Measurements from ENCODE around the gene HCRTR2.
"Not testable (repeated sequence)": the region's sequence is repeated elsewhere in the genome, so short reads cannot be mapped to it uniquely, and the experiment has no call there.

HCRTR2 gene

DNA sequence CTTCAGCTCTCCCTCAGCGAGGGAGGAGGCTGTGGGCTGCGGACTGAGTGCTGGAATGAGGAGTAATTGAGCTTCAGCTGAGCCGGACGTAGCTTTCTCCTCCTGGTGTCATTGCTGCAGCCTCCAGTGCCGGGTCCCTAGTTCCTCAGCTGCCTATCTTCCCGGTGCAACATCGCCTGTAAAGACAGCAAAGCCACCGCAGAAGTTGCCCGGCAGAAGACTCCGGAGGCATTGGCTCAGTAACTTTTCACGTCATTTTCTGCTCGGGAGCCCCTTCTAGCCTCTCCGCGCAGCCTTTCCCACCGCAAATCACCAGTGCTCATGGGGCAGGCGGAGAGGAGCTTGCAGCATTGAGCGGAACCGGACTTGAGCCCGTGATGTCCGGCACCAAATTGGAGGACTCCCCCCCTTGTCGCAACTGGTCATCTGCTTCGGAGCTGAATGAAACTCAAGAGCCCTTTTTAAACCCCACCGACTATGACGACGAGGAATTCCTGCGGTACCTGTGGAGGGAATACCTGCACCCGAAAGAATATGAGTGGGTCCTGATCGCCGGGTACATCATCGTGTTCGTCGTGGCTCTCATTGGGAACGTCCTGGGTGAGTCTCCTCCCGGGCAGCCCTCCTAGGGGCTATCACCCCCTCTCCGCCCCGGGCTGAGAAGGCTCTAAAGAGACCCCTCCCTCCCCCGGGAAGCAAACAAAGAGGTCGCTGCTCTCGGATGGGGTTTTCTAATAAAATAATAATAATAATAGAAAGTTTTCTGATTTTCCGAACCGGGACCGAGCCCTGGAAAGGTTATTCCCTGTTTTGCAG, at the start of gene HCRTR2:
TSS of gene HCRTR2 (plus strand) at position 305 of the 816 bp plus-strand sequence. CDS start at position 378, 73 bp downstream.
- DNase-seq = no peak

DNA sequence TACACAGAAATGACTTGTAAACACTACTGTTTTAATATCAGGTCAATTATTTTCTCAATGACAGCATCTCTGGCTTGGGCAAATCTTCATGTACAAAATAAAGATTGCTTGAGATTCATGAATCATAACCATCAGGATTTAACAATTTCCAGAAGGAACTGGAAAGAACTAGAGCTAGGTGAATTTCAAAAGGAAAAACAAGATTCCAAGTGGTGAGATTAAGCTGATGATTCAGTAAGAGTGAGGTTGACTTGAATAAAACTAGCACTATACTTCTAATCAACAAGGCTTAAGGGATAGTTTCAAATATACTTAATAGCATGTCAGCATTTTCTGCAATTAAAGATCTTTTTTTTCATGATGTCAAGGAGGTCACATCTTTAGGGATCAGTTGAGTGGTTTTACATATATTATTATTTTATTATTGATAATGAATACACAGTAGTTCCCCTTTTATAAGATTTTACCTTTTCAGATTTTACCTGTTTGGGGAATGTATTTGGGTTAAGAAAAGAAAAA, 43.5 kb upstream of the HCRTR2 start:
- DNase-seq = no peak

DNA sequence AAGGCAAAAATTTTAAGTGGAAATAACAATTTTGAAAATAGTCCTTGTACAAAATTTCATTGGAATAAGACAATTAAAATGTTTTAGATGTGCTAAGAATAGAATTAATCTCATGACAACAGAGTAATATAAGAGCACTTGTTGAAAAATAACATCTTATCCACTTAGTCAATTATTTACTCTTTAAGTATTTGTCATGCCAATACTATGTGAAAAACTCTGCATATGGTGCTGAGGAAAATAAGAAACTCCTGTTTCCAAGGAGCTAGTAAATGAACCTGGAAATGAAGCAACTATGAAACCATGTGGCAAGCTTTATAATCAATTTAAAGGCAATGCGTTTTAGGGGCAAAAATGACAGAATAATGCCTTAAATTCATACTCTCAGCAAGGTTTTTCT, 42.7 kb upstream of the HCRTR2 start:
- DNase-seq = no peak

DNA sequence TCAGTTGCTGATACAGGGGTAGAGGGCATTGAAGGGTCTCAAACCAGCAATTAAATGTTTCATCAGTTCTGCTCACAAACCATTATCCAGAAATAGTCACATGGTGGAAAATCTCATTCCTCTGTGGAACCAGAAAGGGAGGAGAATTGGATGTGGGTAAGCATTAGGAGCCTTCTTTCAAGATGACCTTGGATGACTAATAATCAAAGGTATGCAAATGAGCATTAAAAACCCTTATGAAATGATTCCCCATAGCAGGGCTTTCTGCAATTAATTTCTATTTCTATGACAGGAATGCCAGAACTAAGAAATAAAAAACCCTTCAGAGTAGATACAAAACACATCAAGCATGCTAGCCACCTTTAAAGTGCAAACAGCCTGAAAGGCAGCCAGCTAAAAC, 37.4 kb upstream of the HCRTR2 start:
- DNase-seq = no peak

DNA sequence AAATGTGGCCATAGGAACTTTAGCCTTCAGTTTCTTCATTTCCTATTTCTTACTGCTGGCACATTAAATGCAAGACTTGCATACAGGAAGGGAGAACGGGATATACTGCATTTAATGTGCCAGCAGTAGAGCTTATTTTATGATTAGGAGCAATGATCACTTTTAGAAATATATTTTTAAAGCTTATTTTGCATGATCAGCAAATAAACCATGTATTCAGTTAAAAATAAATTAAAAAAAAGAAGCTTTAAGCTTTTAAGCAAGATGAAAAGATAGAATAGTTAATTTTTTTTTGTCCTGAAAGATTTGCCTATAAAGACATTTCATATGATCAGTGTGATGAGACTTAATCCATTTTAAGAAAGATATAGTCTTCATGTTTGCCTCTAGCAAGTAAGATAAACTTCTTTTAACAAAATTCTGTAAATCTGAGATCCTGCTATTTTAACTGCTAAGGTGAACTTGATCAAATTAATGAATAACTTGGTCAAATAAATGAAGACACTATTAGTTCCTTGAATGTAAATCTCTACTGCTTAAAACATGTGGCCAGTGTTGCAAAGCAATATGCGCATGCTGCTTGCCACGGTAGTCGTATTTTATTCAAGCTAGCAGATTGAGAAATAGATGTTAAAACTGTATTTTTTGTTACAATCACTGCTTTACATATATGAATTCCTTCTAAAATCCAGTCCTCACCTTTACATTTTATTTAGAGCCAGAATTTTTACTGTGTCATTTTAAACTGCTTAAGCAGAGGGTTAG, 36.2 kb upstream of the HCRTR2 start:
- no peak for DNase-seq

DNA sequence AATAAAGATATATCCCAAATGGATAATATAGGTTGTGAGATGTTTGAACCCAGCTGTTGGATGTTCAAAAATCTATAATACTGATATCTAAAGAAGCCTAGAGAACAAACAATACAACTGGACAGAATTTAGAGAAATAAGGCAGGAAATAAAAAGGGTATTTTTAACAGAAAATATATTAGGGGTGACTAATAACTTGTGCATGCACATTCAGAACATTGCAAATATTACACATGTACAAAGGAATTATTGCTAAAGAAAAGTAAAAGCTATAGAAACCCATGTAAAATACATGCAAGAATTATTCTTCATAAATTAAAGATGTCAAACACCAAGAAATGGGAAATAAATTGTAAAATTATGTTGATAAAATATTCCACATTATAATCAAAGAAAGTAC, 32.7 kb upstream of the HCRTR2 start:
- no peak for DNase-seq

DNA sequence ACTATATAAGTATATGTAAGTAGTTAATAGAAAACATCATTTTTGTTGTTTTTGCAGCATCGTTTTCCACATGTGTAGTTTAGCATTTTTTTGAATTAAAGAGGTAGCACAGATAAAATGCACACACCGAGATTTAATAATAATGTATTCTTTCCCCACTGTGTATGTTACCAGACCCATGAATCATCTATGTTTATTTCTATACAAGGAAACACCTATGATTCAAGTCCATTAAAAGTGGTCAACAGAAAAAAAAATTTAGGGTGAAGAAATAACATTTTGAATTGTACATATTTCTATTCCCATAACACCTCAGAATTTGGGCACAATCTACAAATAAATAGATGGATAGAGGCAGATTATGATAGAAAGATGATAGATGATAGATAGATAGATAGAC, 31.7 kb upstream of the HCRTR2 start:
- DNase-seq = no peak

DNA sequence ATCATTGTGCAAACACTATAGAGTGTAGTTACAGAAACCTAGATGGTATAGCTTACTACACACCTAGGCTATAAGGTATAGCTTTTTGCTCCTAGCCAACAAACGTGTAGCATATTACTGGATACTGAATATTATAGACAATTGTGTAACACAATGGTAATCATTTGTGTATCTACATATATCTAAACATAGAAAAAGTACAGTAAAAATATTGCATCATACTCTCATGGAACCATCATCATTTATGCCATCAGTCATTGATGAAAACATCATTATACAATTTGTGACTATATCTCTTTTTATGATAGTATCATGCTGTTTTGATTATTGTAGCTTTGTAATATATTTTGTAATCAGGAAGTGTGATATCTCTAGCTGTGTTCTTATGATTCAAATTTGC, 21.0 kb upstream of the HCRTR2 start:
- DNase-seq = no peak

DNA sequence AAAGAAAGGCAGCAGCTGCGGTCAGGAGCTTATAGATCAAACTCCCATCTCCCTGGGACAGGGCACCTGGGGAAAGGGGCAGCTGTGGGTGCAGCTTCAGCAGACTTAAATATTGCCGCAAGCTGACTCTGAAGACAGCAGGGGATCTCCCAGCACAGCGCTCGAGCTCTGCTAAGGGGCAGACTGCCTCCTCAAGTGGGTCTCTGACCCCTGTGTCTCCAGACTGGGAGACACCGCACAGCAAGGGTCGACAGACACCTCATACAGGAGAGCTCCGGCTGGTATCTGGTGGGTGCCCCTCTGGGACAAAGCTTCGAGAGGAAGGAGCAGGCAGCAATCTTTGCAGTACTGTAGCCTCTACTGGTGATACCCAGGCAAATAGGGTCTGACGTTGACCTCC, 15.5 kb upstream of the HCRTR2 start:
- not testable (repeated sequence) for DNase-seq

DNA sequence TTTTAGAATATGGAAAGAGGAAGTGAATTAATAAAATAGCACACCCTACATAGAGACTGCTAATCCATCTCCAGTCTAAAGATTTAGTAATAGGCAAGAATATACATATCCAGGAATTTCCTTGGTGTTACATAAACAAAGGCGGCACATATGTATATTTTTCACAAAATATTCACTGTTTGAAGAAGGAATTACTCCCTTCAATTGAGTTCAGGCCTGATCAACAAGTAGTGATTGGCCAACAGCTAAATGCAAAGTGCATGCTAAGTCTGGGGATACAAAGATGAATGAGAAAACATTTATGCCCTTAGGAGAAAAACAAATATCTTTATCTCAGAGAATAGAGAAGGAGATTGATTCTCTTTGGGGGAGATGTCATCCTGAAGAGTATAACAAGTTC, 6.5 kb upstream of the HCRTR2 start:
- no peak for DNase-seq

DNA sequence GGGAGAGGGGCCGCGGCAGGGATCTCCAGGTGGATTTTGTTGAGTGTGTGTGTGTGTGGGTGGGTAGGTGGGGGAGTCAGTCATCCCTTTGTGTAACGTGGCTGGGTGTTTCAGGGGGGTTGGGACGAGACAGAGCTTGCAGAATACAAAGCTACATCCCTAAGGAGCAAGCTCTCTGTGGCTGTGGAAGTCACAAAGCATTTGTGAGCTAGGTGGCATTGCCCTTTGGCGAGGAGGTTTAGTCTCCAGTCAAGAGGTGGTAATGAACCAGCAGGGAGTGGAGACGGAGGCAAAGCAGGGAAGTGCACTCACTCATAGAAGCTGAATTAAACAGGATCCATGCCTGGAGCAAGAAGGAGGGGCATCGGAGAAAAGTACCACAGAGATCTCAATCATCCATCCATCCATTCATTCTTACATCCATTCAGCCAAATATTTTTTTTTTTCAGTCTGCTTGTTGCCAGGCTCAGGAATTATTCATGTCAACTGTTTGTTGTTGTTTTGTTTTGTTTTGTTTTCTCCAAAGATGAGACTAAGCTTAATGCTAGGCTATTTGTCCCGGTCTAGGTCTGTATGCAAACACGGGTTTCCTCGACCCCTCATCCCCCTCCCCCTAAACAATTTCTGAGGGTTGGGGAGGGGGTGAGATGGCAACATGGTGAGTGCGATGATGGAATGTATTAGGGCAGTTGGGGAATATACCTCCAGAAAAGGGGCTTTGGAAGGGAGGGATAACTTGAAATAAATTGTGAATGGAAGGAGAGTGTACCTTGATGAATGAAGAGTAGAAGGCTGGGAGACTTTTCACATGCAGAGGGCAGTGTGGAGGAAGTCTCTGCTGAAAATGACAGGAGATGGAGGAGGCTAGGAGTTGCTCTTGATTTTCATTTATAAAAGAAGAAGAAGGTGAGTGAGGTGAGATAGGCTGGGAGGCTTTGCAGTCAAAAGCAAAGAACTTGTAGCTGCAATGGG, 1.0 kb downstream of the HCRTR2 start:
- no peak for DNase-seq

DNA sequence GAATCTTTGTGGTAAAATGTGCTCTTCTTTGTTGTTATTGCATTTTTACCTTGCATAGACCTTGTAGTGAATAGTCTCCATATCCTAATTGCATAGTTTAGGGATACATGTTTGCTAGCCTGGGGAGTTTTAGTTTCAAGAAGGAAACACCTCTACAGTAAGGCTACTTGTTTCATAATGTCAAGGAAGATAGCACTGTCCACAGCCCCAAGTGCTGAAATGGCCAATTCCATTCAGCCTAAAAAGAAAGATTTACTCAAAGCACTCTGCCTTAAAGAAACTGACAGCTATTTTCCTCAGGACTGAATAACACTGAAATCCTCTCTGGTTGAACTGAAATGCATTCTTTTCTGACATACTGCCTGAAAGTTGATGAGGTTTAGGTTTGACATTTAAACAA, 2.6 kb downstream of the HCRTR2 start:
- DNase-seq = no peak

DNA sequence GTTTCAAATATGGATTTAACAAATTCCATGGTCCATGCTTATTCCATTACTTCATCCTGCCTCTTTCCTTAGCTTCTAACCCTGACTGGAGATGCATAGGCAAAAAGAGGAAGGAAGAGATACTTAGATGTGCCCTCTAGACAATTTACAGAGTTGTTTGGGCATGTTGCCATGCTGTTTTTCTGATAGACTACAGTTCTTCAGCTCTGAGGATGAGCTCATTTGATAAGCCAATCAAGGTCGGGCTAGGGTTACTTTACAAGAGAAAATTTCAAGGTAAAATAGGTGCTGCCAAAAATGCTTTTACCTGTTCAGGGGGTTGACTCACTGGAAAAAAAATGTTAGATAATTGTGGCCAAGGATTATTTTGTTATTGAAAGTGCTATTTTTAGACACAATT, 5.9 kb downstream of the HCRTR2 start:
- no peak for DNase-seq

DNA sequence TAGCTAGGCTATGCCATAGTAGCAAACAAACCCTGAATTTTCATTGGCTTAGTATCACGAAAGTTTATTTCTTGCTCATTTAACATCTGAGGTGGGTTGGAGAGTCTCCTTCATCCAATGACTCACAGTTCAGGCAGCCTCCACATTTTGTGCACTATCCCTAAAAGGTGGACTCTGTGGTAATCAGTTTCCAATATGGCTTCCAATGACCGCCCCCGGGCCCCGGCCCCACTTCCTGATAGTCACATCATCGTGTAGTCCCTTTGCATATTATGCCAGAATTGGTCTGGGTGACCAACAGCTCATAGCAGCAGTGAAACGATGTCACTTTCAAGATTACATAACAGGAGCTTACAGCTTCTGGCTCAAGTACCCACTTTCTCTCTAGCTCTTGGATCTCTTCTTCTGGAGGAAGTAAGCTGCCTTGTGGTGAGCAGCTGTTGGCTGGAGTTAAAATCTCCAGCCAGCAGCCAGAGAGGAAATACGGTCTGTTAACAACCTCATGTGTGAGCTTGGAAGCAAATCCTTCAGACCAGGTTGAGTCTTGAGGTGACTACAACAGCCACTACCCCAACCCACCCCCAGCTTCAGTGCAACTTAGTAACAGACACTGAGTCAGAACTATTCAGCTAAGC, 7.8 kb downstream of the HCRTR2 start:
- DNase-seq = no peak

DNA sequence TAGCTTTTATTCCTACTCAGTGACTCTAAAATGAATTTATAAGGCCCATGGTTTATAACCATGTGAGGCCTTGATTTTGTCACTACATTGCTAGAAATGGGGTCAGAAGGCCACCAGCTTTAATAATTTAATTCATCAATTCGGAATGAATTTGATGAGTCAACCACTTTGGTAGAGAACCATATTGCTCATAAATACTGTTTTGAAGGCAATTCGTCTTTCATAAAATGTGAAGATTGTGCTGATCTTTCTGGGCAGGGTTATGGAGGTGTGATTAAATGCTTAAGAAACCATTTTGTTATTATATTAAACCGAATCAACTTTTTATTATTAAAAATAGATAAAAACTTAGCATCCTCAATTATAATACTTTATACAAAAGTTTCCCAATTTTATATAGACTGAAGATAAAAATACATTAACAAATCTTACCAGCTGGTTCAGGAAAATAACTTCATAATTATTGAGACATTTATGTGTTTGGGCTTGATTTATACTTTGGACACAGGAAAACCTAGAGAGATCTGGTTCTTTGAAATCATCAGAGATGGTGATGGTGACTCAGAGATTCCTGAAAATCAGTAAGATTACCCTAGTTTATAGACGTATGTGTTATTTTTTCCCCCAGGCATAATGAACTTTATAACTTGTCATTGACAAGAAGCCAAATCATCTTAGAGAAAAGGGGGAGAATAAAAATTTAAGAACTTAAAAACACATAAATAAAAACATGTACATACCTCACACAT, 10.6 kb downstream of the HCRTR2 start:
- no peak for DNase-seq

DNA sequence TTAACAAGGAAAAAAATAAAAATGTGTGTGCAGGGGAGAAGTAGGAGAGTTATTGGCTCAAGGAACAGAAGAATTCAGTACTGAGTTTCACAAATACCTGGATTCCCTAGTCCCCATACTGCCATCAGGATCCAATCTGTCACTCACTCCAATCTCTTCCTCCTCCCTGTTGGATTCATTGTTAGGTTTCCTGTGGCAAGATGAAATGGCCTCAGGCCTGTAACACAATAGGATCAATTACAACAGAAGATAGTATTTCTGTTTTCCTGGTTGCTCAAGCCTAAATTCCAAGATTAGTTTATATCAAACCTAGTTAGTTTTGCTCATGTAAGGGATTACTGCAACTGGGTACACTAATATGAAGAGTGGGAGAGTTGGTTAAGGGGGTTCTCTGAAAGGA, 24.4 kb downstream of the HCRTR2 start:
- DNase-seq = no peak

DNA sequence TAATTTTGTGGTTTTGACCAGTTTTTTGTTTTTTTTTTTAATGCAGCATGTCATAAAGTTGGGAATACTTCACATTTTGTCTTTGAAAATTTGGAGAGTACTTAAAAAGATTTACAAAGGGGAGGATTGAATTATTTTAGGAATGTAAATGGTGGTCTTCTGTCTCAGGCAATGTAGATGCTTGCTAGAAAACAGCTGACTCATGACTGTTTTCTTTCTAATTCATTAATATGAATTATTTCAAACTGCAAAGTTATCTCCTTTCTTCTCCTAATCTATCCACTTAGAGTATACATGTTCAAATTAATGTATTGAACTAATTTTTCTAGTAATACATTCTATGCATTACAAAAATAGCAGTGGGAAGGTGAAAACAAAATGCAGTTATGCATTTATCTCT, 24.9 kb downstream of the HCRTR2 start:
- DNase-seq = no peak

DNA sequence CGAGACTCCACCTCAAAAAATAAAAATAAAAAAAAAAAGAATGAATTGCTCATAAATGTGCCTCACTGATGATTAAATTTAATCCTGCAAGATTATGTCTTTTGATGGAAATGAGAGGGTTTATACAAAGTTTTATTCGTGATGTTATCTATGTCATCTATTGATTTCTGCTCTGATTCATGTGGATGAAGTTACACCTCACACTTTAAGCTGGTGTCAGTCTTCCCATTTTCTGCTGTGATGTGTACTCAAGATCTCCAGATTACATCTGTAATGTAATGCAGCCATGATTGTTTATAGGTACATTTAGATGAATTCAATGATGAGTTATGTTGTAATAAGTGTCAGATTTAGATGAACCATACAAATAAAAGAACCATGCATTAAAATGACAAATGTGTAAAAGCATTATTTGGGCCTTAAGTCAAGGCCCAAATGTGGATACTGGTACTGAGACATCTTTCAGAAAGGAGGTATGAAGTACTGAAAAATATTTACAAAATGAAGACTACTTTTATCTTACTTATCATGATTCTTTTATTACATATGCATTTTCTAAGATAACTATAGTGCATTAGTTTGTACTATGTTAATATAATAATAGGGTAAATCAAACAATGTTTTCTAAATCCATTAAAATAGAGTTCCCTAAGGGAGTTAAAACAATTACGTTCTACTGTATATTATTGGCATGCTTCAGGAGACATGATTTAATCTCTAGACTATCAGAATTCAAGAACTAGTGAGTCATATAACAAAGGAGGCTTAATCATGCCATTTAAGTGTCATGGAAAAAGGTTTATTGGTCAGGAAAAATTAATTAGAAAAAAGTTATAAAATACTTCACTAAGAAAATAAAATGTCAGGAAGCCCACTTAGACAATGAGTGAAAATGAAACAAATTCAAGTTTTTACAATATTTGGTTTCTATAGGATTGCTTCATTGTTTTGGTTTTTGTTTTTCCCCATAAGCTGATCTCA, 34.5 kb downstream of the HCRTR2 start:
- no peak for DNase-seq

DNA sequence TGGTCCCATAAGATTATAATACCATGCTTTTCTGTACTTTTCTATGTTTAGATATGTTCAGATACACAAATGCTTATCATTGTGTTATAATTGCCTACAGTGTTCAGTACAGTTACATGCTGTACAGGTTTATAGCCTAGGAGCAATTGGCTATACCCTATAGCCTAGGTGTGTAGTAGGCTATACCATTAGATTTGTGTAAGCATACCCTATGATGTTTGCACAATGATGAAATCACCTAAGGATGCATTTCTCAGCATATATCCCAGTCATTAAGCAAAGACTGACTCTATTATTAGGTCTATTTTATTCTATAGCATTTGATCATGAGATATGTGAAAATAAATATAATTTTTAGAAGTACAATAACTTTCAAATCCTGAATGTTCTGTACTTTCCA, 36.6 kb downstream of the HCRTR2 start:
- no peak for DNase-seq

DNA sequence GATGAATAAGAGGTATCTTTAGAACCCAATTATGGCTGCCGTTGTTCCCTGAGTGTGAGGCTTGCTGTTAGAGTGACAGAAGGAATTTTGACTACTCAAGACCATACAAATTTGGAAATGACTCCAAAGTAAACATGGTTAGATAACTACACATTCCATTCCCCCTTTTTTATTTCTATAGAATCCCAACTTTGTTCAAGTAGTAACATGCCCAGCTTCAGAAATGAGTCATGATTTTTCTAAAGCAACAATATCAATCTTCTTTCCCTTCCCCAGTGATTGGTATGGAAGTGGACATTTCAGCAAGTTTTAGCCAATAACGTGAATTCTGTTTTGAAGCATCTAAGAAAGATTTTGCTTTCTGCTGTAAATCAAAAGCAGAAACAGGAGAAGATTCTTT, 37.8 kb downstream of the HCRTR2 start:
- DNase-seq = no peak
